HG02588 (cell line): ENCODE results near the gene CATSPERZ.
"Not testable (repeated sequence)": the region's sequence is repeated elsewhere in the genome, so short reads cannot be mapped to it uniquely, and the experiment has no call there.

ENCODE experiments used
- ATAC-seq: cut with Tn5 transposase; IDR thresholded peaks from one replicate; pipeline ENCODE4 v1.9.1; 2021; ENCODE audit warnings: mild to moderate bottlenecking, moderate library complexity; ENCODE audit not compliant: unreplicated experiment

Gene CATSPERZ

DNA sequence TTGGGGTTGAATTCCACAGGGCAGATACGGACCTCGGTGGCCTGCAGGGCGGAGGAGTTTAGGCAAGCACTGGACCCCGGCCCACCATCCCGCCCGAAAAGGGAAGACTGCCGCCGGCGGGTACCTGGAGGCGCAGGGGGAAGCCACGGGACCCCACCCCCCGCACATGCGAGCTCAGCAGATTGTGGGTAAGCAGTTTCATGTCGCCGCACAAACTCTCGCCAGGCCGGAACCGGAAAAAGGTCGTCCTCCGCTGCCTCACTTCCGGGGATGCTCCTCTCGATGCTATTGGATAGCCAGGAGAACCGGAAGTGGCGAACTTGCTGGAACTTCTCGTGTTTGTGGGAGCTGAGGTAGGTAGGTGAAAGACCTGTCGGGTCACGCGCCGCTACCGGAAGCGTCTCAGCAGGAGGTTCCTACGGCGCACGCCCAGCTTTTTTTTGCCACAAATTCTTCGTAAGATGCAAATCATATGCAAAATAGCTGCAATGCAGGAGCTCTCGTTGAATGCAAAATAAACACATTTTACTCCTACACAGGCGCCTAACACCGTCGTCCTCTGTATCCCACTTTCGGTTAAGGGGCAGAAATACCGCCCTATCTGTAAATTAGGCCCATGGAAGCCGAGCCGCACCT is 17.3 kb downstream of the CATSPERZ start, which contains the start of gene TRMT112:
TSS of gene TRMT112 (minus strand) at position 235 of the 636 bp plus-strand sequence. CDS start at position 202, 33 bp downstream.
- ATAC-seq = peak; percentile 62

DNA sequence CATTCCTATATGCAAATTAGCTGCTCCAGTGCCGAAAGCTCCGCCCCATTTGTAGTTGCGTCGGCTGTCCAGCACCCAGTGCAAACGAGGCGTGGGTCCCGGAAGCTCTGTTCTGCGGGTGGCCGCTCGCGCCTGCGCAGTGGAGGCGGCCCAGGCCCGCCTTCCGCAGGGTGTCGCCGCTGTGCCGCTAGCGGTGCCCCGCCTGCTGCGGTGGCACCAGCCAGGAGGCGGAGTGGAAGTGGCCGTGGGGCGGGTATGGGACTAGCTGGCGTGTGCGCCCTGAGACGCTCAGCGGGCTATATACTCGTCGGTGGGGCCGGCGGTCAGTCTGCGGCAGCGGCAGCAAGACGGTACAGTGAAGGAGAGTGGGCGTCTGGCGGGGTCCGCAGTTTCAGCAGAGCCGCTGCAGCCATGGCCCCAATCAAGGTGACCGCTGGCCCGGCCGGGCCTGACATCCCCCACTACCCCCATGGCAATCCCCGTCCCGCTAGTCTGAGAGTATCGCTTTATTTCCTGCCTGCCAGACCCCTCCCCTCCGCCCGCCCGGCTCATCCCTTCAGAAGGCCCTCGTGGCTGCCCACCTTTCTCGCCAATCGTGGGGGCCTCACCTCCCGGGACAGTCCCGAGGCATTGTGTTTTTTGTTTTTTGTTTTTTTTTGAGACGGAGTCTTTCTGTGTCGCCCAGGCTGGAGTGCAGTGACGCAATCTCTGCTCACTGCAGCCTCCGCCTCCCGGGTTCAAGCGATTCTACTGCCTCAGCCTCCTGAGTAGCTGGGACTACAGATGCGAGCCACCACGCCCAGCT is 18.0 kb downstream of the CATSPERZ start, which contains the start of gene PRDX5:
TSS of gene PRDX5 (plus strand) at position 161 of the 805 bp plus-strand sequence. CDS start at position 256, 95 bp downstream.
- ATAC-seq = peak; percentile 72

DNA sequence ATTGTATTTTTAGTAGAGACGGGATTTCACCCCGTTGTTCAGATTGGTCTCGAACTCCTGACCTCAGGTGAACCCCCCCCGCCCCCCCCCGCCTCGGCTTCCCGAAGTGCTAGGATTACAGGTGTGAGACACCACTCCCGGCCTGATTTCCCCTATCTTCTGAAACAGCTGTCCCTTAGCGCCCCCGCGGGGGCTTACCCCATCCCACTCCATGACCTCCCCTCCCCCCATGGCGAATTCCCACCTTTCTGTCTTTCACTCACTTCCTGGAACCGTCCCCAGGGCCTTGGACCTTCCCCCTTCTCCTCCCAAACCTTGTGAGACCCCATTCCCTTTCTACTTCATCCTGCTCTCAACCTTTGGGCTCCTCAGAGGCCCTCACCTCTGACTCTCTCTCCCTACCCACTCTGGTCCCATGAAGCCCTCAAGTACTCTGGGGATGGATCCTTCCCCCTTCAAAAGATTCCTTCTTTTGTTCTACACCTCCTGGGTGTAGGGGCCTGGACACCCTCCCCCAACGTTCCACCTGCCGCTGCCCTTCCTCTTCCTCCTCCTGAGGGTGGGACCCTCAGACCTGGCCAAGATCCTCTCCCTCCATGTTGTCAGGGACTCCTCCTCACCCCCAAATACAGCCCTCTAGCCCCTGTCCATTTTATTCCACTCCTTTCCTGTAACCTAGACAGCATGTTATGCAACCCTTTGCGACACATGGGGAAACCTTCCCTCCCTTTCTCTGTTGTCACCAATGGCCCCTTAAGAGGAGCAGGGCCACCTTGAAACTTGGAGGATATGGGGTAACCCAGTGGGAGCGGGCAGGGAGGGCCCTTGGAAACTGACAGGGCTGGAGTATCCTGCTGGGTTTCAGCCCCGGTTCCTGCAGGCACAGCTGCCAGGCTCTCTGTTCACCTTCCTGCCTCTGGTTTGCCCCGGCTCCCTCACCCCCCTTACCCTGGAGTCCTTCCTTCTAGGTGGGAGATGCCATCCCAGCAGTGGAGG is 18.9 kb downstream of the CATSPERZ start:
- ATAC-seq = no peak

DNA sequence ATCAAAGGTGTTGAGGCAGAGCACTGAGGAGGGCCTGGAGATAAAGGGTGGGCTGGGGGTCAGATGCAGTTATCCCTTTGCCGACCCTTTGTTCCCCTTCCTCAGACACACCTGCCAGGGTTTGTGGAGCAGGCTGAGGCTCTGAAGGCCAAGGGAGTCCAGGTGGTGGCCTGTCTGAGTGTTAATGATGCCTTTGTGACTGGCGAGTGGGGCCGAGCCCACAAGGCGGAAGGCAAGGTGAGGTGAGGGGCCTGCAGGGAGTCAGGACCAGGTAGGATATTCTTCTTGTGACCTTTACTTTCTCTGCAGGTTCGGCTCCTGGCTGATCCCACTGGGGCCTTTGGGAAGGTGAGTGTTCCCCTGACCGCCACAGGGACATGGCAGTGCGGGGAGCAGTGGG is 20.4 kb downstream of the CATSPERZ start:
- no peak for ATAC-seq

DNA sequence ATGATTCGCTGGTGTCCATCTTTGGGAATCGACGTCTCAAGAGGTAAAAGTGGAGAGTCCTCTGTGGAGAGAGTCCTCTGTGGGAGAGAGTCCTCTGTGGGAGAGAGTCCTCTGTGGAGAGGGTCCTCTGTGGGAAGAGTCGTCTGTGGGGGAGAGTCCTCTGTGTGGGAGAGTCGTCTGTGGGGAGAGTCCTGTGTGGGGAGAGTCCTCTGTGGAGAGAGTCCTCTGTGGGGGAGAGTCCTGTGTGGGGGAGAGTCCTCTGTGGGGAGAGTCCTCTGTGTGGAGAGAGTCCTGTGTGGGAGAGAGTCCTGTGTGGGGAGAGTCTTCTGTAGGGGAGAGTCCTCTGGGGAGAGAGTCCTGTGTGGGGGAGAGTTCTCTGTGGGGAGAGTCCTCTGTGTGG is 20.9 kb downstream of the CATSPERZ start:
- no peak for ATAC-seq

DNA sequence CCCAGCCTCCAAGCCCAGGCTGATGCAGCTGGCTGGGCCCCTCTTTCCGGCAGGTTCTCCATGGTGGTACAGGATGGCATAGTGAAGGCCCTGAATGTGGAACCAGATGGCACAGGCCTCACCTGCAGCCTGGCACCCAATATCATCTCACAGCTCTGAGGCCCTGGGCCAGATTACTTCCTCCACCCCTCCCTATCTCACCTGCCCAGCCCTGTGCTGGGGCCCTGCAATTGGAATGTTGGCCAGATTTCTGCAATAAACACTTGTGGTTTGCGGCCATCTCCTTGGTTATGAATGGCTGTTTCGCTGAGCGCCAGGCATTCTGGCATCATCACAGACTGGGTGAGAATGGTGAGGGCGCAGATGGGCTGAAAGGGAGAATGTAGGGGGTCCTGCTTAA is 21.4 kb downstream of the CATSPERZ start:
- ATAC-seq = no peak

DNA sequence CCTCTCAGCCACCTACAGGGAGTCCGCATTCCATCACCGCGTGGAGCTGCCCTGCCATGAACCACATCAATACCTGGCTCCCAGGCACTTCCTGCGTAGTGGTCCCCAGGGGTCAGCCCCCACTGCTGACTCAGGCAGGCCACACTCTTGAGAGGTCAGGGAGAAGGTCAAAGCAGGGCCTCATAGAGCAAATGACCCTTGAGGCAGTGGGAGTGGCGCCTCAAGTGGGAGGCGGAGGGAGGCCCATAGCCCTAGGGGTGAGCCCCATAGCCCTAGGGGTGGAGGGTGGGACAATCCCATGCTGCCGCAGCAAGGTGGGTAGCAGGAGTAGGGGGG is 22.7 kb downstream of the CATSPERZ start:
- no peak for ATAC-seq

DNA sequence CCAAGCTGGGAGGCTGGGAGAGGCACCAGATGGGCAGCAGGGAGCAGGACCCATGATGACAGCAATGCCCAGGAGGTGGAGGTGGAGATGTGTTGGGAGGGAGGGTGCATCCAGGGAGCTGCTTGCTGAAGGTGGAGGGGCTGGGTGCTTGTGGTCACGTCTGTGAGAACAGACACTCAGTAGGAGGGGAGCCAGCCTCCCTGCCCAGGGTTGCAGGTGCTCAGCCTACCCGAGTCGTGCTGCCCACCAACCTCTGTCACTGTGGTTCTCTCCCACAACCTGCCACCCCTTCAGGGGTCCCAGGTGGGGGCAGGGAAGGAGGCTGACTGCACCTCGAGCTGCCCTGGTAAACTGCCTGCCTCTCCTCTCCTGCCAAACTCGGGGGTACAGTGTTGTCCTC is 23.2 kb downstream of the CATSPERZ start:
- no peak for ATAC-seq

DNA sequence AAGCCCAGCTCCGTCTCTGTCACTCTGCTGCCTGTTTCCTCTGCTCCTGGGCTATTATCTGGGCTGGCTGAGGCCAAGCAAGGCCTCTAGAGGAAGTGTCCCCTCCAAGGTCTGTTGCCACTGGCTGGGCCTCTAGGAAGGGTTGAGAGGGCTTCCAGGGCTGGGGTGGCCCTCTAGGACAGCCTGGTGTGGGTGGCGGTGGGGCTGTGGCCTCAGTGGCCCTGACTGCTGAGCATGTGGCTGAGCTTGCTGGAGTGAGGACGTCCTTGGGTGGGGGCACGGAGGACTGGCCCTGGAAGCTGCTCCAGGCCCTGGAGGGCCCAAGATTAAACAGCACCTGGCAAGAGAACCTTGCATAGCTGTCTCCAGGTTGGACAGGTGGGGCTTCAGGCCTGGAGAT is 23.8 kb downstream of the CATSPERZ start:
- ATAC-seq = not testable (repeated sequence)

DNA sequence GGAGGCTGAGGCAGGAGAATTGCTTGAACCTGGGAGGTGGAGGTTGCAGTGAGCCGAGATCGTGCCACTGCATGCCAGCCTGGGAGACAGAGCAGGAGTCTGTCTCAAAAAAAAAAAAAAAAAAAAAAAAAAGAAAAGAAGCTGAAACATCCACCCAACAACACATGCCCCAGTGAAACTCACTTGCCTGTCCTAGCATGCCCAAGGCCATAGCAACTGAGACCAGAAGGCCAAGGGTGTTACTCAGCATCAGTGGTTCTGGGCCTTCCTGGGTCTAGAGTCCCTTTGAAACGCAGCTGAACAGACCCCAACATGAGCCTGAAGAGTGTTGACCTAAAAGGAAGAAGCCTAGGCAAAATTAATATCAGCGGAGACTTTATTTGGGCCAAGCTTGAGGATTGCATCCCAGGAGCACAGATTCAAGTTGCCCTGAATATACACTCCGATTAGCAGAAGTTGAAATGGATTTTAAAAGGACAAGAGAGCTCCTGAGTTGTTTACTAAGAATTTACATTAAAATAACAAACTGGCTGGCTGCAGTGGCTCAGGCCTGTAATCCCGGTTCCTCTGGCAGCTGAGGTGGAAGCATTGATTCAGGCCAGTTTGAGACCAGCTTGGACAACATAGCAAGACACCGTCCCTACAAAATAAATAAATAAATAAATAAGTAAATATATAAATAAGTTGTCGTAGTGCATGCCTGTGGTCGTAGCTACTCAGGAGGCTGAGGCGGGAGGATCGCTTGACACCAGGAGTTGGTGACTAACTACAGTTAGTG is 24.7 kb downstream of the CATSPERZ start:
- ATAC-seq = no peak

DNA sequence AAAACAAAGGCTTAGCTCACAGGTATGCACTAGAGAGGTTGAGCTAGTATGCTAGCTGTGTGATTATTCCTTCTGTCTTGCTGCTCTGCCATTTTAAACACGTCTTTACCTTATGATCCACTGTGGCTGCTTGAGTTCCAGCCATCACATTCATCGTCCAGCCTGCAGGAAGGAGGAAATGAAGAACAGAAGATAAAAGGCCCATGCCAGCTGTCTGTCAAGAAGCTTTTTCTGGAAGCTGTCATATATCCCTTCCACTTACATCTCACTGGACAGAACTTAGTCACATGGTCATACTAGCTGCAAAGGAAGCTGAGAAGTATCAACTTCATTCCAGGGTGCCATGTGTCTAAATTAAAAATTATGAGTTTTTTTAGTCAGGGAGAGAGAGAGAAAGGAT is 27.2 kb downstream of the CATSPERZ start:
- no peak for ATAC-seq

DNA sequence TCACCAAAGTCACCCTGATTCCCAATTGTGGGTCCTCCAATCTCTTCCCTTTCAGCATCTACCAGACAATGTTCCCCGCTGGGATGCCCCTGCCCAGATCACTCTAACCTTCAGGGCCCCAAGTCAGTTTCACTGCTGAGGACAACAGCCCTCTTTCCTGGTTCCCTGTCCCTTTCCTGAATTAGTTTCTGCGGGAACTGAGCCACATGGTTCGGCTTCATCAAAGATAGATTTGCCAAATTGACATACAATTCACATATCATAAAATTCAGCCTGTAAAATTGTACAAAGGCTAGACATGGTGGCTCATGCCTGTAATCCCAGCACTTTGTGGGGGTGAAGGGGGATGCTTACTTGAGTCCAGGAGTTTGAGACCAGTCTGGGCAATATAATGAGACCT is 27.8 kb downstream of the CATSPERZ start:
- ATAC-seq = no peak

DNA sequence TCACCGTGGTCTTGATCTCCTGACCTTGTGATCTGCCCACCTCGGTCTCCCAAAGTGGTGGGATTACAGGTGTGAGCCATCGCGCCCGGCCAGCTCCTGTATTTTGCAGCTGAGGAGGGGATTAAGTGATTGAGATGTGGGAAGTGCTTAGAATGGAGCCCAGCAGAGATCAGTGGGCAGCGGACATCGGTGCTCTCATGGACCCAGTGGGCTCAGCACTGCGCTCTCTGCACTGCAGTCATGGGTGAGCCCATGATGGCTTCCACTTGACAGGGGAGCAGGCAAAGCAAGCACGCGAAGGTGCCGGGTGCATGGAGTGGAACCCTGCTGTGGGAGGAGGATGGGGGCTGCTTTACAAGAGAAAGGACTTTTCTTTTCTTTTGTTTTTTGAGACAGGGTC is 30.7 kb downstream of the CATSPERZ start:
- no peak for ATAC-seq

DNA sequence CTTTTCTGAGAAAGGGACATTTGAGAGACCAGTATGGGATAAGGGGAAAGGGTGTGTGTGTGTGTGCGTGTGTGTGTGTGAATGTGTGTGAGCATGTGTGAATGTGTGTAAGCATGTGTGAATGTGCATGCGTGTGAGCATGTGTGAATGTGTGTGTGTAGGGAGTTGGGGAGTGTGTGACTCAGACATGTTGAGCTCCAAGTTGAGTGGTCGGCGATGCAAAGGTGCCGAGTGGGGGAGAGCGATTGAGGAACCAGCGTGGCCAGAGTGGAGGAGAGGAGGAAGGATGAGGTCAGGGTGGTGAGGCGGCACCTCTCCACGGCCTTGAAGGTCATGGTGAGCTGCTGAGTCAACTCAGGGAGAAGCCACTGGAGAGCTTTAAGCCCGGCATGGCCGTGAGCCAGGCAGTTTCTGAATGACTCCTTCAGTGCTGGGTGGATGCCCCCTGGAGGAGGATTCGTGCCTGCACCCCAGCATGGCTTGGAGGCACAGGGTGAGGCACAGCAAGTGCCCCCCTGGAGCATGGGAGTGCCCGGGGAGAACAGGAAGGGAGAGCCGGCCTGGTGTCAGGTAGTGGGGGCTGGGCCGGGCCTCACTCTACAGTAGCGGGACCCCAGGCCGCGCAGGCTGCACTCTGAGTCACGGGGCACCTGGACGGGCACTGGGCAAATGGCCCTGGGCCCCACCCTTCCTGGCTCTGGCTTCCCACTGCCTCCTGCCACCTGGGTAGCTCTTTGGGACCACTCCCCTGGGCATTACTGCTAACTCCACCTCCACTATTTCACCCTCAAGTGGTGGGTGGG is 31.6 kb downstream of the CATSPERZ start:
- peak; percentile 46 for ATAC-seq

DNA sequence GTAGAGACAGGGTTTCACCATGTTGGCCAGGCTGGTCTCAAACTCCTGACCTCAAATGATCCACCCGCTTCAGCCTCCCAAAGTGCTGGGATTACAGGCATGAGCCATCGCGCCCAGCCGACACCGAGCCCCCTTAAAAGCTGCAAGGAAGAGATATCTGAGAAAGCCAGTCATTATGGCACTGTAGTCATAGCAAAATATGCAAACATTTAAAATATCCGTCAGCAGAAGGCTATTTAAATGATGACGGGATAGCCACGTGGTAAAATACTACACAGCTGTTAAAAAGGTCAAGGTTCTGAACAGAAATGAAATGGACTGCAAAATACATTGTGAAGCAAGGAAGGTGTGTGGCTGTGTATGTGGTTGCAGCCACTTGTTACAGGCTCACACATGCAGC is 33.4 kb downstream of the CATSPERZ start:
- ATAC-seq = no peak

DNA sequence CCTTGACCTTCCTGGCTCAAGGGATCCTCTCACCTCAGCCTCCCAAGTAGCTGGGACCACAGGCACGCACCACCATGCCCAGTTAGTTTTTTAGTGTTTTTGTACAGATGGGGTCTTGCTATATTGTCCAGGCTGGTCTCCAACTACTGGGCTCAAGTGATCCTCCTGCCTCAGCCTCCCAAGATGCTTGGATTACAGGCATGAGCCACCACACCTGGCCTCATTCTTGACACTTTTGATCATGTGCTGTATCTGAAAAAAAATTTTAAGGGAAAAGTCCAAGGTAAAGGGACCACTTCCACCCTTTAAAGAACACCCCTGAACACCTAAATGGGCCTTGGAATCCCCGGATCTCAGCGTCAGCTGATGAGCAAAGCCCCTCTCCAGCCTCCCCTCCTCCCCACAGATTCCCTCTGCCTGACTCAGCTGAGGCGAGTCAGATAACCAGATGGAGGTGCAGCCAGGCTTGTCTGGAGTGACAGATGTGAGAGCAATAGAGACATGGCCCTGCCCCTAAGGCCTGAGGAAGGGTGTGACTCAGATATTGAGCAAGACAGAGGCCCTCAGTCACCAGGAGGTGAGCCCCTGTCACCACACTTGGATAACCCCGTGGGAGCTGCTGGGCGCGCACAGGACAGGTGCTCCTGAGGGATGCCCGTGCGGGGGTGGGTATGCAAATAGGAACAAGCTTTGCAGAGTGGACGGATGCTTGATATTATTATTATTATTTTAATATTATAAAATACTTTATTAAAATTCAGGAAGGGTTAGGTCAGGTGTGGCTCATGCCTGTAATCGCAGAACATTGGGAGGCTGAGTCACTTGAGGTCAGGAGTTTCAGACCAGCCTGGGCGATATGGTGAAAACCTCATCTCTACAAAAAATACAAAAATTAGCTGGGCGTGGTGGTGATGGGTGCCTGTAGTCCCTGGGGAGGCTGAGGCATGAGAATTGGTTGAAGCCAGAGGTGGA is 34.9 kb downstream of the CATSPERZ start:
- peak; percentile 67 for ATAC-seq

DNA sequence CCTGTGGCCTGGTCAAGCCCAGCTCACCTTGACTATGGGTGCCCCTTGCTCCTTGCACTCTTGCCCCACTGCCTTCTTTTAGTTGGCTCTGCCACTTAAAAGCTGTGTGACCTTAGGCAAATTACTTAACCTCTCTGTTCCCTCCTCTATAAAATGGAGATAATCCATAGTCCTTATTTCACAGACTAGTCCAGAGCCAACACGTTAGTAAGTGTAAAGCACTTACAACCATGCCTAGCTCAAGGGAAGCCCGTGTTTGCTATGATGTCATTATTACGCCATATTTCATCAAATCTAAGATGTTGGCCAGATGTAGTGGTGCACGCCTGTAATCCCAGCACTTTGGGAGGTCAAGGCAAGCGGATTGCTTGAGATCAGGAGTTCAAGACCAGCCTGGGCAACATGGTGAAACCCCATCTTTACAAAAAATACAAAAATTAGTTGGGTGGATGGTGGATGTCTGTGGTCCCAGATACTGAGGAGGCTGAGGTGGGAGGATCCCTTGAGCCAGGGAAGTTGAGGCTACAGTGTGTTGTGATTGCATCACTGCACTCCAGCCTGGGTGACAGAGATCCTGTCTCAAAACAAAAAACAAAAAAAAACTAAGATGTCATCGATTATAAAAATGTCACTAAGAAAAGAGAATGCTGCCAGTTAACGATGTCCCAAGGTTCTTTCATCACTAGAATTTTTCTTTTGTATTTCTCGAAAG is 37.5 kb downstream of the CATSPERZ start:
- no peak for ATAC-seq

DNA sequence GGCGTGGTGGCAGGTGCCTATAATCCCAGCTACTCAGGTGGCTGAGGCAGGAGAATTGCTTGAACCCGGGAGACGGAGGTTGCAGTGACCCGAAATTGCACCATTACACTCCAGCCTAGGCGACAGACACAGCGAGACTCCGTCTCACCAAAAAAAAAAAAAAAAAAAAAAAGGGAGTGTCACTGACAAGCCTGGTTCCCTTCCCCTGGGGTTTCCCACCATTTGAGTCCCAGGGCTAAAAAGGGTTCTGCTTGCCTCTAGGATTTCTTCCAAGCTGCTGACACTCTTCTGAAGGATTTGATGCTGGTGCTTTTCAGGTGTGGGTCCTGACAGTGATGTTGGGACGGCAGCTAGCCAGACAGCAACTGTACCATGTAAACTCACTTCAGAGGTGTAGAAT is 38.6 kb downstream of the CATSPERZ start:
- no peak for ATAC-seq
